Fibroblast of pulmonary artery (primary cell): Measurements from ENCODE around the gene FNIP2.
"Not testable (repeated sequence)": the region's sequence is repeated elsewhere in the genome, so short reads cannot be mapped to it uniquely, and the experiment has no call there.

Experiments used
- DNase-seq: peaks from one replicate; pipeline ENCODE4 v3.0.0-alpha.2; 2010; ENCODE audit warnings: low read depth
- H3K4me3 ChIP-seq: replicated peaks from 2 replicates; pipeline ENCODE4 v1.5.1; 2011; ENCODE audit warnings: low read depth, mild to moderate bottlenecking, control low read depth, low read length, moderate library complexity
- TF ChIP-seq, protein P1 (sequence below): IDR thresholded peaks from 2 replicates; pipeline ENCODE4 v1.5.1; 2011; ENCODE audit warnings: mild to moderate bottlenecking, control low read depth, low read length, inconsistent platforms; ENCODE audit errors: missing control alignments

The FNIP2 gene

DNA sequence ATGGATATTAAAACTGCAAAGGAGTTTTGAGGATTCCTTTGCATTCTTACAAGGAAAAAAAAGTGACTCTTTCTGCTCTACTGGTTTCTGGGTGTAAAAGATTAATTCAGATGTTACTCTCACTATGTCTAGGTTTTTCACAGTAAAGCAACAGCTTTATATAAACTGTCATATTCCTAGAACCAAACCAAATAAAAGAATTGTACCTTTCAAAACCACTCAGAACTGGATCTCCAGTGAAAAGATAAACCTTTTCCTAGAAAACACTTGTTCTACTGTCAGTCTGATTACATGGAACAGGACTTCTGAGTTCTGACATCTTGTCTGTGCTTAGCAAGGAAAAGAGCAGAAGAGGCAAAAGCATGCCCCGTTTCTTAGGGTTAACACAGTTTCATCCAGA, 40.6 kb upstream of the FNIP2 start:
- TF ChIP-seq, protein P1, sequence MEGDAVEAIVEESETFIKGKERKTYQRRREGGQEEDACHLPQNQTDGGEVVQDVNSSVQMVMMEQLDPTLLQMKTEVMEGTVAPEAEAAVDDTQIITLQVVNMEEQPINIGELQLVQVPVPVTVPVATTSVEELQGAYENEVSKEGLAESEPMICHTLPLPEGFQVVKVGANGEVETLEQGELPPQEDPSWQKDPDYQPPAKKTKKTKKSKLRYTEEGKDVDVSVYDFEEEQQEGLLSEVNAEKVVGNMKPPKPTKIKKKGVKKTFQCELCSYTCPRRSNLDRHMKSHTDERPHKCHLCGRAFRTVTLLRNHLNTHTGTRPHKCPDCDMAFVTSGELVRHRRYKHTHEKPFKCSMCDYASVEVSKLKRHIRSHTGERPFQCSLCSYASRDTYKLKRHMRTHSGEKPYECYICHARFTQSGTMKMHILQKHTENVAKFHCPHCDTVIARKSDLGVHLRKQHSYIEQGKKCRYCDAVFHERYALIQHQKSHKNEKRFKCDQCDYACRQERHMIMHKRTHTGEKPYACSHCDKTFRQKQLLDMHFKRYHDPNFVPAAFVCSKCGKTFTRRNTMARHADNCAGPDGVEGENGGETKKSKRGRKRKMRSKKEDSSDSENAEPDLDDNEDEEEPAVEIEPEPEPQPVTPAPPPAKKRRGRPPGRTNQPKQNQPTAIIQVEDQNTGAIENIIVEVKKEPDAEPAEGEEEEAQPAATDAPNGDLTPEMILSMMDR = no peak
- no peak overlapping the region for H3K4me3 ChIP-seq
- no peak for DNase-seq

DNA sequence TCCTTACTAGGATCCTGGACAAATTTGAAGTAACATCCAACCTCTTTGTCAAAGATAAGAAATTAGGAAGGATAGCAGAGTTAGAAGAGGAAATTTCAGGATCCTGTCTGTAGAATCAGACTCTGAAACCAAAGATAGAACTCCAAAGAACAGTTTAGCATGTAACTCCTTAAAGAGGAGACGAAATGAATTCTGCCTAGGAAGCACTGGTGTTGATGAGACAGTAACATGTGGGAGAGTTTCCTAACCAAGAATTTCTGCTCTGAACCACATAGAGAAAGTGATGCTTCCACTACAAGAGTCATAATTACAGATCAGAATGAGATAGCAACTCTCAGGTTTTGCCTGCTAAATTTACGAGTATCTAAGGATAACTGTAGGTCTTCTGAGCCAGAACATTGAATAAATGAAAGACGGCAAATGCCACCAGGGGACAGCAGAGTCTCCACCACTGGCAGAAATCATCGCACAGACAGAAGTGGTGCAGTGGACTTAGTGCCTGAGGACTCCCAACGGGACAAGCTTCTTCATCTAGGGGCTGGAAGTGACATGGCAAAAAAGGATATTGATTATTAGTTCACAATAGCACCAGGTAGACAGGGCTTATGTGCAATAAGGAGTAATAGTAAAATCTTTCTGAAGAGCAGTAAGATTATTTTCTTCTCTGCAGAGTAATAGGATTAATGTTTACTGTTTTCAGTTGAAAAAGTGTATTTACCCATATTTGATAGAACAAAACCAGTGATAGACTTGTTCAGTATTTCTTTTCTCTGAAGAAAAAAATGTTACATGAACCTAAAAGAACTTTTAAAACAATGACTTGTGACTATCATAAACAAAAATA, 38.9 kb upstream of the FNIP2 start:
- DNase-seq = peak; percentile 80
- TF ChIP-seq, protein P1 = peak; percentile 91
- no peak overlapping the region for H3K4me3 ChIP-seq

DNA sequence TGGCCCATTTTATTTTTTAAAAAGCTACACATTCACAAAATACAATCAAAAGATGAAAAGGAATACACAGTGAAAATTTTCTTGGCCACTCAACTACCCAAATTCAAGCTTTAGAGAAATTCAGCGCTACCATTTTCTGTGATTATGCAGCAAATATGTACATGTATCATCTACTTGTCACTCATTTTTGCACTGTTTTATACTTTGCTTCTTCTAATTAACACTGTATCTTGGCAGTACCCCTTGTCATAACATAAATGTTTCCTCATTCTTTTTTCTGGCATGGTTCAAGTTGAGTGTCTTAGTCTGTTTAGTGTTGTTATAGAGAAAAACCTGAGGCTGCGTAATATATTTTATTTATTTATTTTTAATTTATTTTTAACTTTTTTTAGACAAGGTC, 30.0 kb upstream of the FNIP2 start:
- no peak for DNase-seq
- H3K4me3 ChIP-seq = no peak overlapping the region
- TF ChIP-seq, protein P1 = no peak

DNA sequence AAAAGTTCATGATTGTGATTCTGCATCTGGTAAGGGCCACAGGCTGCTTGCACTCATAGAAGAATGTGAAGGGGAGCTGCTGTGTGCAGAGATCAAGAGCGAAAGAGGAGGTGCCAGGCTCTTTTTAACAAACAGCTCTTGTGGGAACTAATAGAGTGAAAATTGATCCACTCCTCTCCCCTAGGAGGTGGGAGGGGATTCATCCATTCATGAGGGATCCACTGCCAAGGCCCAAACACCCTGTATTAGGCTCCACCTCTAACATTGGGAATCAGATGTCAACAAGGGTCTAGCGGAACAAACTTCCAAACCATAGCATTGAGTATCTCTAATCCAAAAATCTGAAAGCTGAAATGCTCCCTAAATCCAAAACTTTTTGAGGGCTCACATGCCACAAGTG, 29.2 kb upstream of the FNIP2 start:
- DNase-seq = no peak
- TF ChIP-seq, protein P1 = no peak

DNA sequence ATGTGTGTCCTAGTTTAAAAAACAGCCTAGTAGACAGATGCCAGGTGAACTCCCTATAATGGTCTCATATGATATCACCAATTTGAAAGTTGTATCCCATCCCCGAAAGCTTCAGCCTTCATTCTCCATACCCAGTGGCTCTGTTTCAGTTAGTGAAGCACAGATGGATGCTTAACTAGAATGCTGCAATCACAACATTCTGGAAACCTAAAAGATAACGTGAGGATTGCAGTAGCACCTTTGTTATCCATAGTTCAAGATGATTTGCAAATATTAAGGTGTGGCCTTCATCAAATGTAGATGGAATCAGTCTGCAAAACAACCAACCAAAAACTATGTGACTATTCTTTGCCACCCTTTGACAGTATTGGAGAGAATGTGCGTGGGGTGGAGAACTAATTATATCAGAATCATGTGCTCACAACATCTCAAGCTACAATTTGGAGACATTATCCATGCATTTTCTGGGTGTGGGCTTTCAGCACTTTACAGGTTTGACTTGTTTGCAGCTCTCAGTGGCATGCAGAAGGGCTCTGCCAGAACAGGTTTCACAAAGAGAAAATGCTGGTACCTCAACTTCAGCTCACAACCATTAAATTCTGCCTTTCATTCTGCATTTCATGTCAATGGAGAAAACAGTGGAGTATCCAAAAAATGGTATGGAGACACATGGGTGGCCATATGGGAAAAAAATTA, 27.4 kb upstream of the FNIP2 start:
- TF ChIP-seq, protein P1 = no peak
- no peak overlapping the region for H3K4me3 ChIP-seq
- DNase-seq = no peak

More for the DNA sequence above, 29.2 kb upstream of the FNIP2 start:
- H3K4me3 ChIP-seq = no peak overlapping the region

DNA sequence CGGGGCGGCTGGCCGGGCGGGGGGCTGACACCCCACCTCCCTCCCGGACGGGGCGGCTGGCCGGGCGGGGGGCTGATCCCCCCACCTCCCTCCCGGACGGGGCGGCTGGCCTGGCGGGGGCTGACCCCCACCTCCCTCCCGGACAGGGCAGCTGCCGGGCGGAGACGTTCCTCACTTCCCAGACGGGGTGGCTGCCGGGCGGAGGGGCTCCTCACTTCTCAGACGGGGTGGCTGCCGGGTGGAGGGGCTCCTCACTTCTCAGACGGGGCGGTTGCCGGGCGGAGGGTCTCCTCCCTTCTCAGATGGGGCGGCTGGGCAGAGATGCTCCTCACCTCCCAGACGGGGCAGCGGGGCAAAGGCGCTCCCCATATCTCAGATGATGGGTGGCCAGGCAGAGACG, 22.3 kb upstream of the FNIP2 start:
- DNase-seq = not testable (repeated sequence)

DNA sequence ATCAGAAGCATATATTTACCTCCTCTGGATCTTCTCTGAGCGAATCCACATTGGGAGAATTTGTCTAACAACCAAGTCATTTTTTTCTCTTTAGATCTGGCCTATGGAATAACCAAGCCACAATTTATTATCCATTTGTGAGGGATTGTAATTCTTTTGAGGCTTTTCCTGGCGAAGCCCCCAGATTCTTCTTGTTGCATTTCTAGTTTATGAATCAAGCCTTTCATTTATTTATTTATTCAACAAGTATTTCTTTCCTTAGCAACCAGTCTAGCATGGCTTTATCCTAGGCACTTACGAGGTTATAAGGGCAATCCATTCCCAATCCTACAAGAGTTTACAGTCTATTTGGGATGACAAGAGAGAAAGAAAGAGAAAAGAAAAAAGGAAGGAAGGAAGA, 18.4 kb upstream of the FNIP2 start:
- H3K4me3 ChIP-seq = no peak overlapping the region
- peak; percentile 46 for DNase-seq
- TF ChIP-seq, protein P1 = no peak

More for the DNA sequence above, 22.3 kb upstream of the FNIP2 start:
- not testable (repeated sequence) for H3K4me3 ChIP-seq
